A673 (cell line): Measurements from ENCODE around the gene SPACA6.

ENCODE experiments used
- EZH2 ChIP-seq: fragments of 200-600 bp; sonication (generic); IDR thresholded peaks from 2 replicates; pipeline ENCODE4 v1.6.1; 2017; ENCODE audit warnings: borderline replicate concordance, low read depth, mild to moderate bottlenecking, mixed read lengths, antibody characterized with exemption, low read length; ENCODE audit not compliant: poor library complexity, severe bottlenecking
- TF ChIP-seq, protein P1 (sequence below): fragments of 300-800, 200-600 bp; sonication (generic); conservative IDR thresholded peaks from 2 replicates; pipeline ENCODE4 v1.5.1; 2017; ENCODE audit warnings: low read depth, mild to moderate bottlenecking, antibody characterized with exemption, low read length, moderate library complexity, mixed read lengths

DNA sequence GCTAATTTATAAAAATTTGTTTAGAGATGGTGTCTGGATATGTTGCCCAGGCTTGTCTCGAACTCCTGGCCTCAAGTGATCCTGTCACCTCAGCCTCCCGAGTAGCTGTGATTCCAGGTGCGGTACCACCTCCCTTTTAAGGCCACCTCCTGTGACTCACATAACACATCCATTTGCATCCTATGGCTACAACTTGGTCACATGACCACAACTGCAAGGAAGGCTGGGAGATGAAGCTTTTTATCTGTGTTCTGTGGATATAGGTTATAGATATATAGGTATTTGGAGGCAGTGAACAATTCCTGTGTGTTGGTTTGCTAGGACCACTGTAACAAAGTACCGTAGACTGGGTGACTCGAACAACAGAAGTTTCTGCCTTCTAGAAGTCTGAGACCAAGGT, 6.0 kb downstream of the SPACA6 start:
- TF ChIP-seq, protein P1, sequence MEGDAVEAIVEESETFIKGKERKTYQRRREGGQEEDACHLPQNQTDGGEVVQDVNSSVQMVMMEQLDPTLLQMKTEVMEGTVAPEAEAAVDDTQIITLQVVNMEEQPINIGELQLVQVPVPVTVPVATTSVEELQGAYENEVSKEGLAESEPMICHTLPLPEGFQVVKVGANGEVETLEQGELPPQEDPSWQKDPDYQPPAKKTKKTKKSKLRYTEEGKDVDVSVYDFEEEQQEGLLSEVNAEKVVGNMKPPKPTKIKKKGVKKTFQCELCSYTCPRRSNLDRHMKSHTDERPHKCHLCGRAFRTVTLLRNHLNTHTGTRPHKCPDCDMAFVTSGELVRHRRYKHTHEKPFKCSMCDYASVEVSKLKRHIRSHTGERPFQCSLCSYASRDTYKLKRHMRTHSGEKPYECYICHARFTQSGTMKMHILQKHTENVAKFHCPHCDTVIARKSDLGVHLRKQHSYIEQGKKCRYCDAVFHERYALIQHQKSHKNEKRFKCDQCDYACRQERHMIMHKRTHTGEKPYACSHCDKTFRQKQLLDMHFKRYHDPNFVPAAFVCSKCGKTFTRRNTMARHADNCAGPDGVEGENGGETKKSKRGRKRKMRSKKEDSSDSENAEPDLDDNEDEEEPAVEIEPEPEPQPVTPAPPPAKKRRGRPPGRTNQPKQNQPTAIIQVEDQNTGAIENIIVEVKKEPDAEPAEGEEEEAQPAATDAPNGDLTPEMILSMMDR, result no peak
- TF ChIP-seq EZH2, result no peak
